Measurements from ENCODE around the gene PNPLA7. TPM values are rescaled to one million over a fixed set of nuclear protein-coding genes. Genes with fewer than 3 reads are reported as not detected.
A peak's percentile ranks its signal among the peaks of the same experiment; 100 is the strongest.

The PNPLA7 gene
- total RNA-seq, 2 donors from 2014 or later = 6.8 to 8.2 TPM

DNA sequence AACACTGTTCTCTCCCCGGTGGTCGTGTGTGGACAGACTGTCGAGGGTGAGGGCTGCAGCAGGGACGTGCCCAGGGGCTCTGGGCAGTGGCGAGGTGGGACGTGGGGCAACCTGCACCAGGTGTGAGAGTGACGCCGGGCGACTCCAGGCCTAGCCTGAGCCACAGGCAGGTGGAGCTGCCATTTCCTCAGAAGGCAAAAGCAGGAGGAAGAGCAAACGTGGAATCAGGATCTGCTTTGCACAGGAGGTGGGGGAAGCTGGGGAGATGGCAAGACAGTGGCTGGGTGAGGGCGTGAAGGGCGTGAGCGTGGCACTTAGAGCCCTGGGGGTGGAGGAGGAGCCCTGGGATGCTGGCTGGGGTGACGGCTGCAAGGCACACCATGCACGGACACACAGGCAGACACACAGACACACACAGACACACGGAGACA, 51.5 kb downstream of the PNPLA7 start:
- DNase-seq = no peak
- no peak for ATAC-seq (replicated peaks in 1 of 2)

DNA sequence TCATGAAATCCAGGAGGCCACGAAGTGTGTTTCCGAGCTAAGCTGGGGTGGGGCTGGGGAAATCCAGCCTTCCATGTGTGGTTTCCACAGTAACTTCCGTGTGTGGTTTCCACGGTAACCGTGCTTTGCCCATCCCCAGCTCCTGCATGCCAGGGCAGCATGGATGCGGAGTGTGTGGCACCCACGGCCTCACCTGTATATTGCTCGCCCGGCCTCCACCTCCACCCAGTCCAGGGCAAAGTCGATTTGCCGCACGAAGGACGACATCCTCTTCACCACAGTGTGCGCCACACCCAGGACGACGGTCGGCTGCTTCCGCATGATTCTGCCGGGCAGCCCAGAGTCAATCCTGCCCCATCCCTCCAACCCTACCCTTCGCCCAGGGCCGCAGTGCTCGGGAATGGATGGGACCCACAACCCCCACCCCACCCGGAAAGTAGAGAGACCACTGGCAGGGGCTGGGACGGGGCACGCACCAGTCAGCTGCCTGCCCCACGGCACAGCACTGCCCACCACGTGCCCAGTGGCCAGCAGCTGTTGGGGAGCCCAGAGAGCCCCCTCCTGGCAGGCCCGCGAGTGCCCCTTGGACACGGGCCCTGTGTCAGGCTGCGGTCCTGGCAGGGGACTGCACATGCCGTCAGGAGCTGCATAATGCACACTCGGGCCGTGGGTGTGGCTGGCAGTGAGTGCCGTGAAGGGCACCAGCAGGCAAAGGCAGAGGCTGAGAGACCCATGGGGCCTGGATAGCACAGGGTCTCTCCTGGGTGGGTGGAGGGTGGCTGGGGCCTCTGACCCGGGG, 52.1 kb downstream of the PNPLA7 start:
- H3K27ac Mint-ChIP-seq = no peak overlapping the region
- no peak for DNase-seq
- H3K4me1 Mint-ChIP-seq (ENCODE audit: low read depth) = peaks cover 8% of the 10 kb centered on the region
- H3K27me3 Mint-ChIP-seq (ENCODE audit: low read depth) = no peaks in the 10 kb centered on the region
- ATAC-seq (replicated peaks in 1 of 2) = no peak
- no peak overlapping the region for H3K4me3 Mint-ChIP-seq
- H3K36me3 Mint-ChIP-seq (ENCODE audit: insufficient read depth in 2 of 2) = peaks cover 1 to 8% of the 10 kb centered on the region in 2 donors
- no peaks in the 10 kb centered on the region for H3K9me3 Mint-ChIP-seq

More for the DNA sequence above, 51.5 kb downstream of the PNPLA7 start:
- Mint-ChIP-seq H3K9me3 (no peaks in the 10 kb centered on the region), H3K27me3 (ENCODE audit: low read depth) (no peaks in the 10 kb centered on the region), H3K4me1 (ENCODE audit: low read depth) (peaks cover 8% of the 10 kb centered on the region), H3K36me3 (ENCODE audit: insufficient read depth in 2 of 2) (peaks cover 1 to 8% of the 10 kb centered on the region in 2 donors), H3K4me3 (no peak overlapping the region), H3K27ac (no peak overlapping the region)

DNA sequence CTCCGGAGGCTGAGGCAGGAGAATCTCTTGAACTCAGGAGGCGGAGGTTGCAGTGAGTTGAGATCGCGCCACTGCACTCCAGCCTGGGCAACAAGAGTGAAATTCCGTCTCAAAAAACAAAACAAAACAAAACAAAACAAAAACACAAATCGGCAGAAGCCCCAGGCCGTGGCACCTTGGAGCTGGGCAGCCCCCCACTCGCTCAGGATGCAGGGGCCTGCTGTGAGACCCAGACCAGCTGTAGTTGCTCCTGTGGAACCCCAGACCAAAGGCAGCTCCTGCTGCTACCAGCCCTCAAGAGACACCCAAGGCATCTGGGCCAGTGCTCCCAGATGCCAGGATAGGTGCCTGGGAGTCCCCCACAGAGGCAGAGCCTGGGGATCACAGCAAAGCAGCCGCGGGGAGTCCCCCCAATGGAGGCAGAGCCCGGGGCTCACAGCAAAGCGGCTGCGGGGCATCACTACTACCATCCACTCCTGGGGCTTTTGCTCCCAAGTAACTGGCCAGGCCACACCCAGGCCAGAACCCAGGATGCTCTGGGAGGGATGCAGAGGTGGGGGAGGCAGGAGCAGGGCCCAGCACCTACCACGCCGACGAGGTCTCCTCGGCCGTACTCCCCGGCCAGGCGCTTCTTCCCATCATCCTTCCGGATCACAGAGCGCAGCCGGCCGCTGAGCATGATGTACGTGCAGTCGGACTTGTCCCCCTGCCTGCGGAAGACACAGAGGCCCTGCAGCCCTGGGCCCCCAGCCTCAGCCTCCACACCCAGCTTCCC, 53.4 kb downstream of the PNPLA7 start:
- Mint-ChIP-seq H3K27ac (no peak overlapping the region), H3K4me3 (no peak overlapping the region)

DNA sequence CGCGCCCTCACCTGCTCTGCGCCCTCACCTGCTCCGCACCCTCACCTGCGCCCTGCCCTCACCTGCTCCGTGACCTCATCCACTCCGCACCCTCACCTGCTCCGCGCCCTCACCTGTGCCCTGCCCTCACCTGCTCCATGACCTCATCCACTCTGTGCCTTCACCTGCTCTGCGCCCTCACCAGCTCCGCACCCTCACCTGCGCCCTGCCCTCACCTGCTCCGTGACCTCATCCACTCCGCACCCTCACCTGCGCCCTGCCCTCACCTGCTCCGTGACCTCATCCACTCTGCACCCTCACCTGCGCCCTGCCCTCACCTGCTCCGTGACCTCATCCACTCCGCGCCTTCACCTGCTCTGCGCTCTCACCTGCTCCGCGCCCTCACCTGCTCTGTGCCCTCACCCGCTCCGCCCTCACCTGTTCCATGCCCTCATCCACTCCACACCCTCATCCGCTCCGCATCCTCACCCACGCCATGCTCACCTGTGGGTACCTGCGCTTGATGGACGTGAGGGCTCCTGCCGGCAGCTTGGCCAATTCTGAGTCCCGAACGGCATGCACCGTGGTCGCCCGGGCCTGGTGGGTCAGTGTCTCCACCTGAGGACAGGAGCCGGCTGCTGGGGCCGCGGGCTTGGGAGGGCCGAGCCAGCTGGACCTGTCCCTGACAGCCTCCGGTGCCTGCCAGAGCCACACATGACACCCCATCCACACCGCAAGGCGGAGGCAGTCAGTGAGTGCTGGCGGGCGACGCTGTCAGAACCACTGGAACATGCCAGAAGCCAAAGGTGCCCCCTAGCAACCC, 55.5 kb downstream of the PNPLA7 start:
- no peaks in the 10 kb centered on the region for H3K9me3 Mint-ChIP-seq
- ATAC-seq (replicated peaks in 1 of 2) (no peak), DNase-seq (no peak)
- H3K36me3 Mint-ChIP-seq (ENCODE audit: insufficient read depth in 2 of 2) = no peaks in the 10 kb centered on the region
- H3K4me3 Mint-ChIP-seq = no peak overlapping the region
- H3K27ac Mint-ChIP-seq = no peak overlapping the region
- no peaks in the 10 kb centered on the region for H3K27me3 Mint-ChIP-seq (ENCODE audit: low read depth)
- no peaks in the 10 kb centered on the region for H3K4me1 Mint-ChIP-seq (ENCODE audit: low read depth)

More for the DNA sequence above, 53.4 kb downstream of the PNPLA7 start:
- ATAC-seq (replicated peaks in 1 of 2) (no peak), DNase-seq (no peak)
- Mint-ChIP-seq H3K36me3 (ENCODE audit: insufficient read depth in 2 of 2) (peaks cover 0 to 2% of the 10 kb centered on the region in 2 donors), H3K27me3 (ENCODE audit: low read depth) (no peaks in the 10 kb centered on the region), H3K9me3 (no peaks in the 10 kb centered on the region), H3K4me1 (ENCODE audit: low read depth) (no peaks in the 10 kb centered on the region)

DNA sequence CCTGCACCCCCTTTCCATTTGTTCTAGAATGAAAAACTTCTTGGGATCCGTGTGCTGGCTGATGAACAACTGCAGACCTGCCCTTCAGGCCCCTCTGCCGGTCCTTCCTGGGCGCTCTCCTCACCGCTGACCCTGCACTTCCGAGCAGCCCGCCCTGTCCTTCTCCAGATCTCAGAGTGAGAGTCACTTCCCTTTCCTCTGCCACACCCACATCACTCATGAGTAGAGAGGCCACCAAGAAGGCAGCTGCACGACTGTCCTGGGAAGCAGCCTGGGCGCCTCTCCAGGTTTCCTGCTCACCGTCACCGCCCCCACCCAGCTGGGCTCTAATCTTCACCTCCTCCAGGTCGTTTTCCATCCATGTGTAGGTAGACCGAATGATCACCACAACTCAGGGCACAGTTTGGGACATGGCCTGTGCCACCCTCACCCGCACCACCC, 56.1 kb downstream of the PNPLA7 start:
- H3K27ac Mint-ChIP-seq = no peak overlapping the region
- no peak for ATAC-seq (replicated peaks in 1 of 2)
- DNase-seq = no peak
- H3K27me3 Mint-ChIP-seq (ENCODE audit: low read depth) = no peaks in the 10 kb centered on the region
- H3K36me3 Mint-ChIP-seq (ENCODE audit: insufficient read depth in 2 of 2) = no peaks in the 10 kb centered on the region
- no peaks in the 10 kb centered on the region for H3K9me3 Mint-ChIP-seq
- H3K4me3 Mint-ChIP-seq = no peak overlapping the region
- no peaks in the 10 kb centered on the region for H3K4me1 Mint-ChIP-seq (ENCODE audit: low read depth)

DNA sequence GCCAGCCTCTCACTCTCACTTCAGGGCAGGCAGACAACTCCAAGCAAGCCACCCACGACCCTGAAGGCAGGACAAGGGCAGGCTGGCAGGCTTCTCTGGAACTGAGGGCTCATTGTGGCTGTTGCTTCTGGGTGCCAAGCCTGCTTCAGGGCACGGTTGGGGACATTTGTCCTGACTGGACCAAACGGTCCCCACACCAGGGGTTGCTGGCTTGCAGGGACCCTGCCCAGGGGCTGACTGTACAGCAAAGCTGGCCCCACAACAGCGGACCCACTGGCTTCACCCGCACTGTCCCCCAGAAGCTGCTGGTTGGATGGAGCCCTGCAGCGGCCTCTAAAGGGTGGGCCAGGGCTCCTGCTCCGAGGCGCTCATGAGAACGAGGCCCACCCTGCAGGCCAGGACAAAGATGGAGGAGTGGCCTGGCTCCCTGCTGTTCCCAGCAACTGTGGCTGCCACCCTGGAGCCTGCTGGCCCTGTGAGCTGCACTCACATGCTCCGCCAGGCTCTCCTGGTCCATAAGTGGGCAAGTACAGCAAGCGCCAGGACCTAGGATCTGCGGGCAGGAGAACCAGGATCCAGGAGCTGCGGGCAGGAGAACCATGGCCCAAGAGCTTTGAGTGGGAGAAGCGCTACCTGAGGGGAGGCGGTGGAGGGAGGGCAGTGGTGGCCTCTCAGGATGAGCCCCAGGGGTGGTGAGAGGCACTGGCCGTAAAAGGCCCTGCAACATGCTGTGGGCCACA, 56.7 kb downstream of the PNPLA7 start:
- H3K4me3 Mint-ChIP-seq = no peak overlapping the region
- H3K4me1 Mint-ChIP-seq (ENCODE audit: low read depth) = no peaks in the 10 kb centered on the region
- no peaks in the 10 kb centered on the region for H3K9me3 Mint-ChIP-seq
- DNase-seq = no peak
- no peaks in the 10 kb centered on the region for H3K27me3 Mint-ChIP-seq (ENCODE audit: low read depth)
- no peak overlapping the region for H3K27ac Mint-ChIP-seq
- ATAC-seq (replicated peaks in 1 of 2) = no peak
- H3K36me3 Mint-ChIP-seq (ENCODE audit: insufficient read depth in 2 of 2) = no peaks in the 10 kb centered on the region

DNA sequence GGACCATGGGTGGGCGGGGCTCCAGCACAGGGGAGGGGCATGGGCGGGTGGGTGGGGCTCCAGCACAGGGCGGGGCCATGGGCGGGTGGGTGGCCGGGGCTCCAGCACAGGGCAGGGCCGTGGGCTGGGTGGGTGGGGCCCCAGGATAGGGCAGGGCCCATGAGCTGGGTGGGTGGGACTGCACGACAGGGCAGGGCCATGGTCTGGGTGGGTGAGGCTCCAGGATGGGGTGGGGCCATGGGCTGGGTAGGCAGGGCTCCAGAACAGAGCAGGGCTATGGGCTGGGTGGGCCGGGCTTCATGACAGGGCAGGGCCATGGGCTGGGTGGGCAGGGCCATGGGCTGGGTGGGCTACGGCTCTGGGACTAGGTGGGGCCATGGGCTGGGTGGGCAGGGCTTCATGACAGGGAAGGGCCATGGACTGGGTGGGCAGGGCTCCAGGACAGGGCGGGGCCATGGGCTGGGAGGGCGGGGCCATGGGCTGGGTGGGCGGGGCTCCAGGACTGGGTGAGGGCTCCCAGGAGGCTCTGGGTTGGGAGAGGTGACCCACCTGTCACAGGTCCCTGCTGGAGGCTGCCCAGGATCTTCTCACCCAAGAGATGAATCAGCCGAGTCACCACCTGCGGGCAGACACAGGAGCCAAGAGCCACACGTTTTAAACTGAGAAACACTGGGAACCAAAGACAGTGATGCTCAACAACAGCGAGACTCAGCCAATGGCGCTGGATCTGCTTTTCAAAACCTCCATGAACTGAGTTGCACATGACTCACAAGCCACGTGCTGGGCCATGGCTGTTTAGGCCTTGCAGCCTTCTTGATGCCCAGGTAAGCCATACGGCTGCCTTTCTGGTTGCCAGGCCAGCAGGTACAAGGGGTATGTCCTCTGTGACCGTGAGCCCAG, 57.5 kb downstream of the PNPLA7 start:
- ATAC-seq (replicated peaks in 1 of 2) = peak; percentile 84 to 87
- DNase-seq = peak; percentile 12 to 31
- Mint-ChIP-seq H3K27ac (no peak overlapping the region), H3K9me3 (no peaks in the 10 kb centered on the region), H3K4me1 (ENCODE audit: low read depth) (no peaks in the 10 kb centered on the region), H3K36me3 (ENCODE audit: insufficient read depth in 2 of 2) (no peaks in the 10 kb centered on the region), H3K27me3 (ENCODE audit: low read depth) (no peaks in the 10 kb centered on the region), H3K4me3 (no peak overlapping the region)

DNA sequence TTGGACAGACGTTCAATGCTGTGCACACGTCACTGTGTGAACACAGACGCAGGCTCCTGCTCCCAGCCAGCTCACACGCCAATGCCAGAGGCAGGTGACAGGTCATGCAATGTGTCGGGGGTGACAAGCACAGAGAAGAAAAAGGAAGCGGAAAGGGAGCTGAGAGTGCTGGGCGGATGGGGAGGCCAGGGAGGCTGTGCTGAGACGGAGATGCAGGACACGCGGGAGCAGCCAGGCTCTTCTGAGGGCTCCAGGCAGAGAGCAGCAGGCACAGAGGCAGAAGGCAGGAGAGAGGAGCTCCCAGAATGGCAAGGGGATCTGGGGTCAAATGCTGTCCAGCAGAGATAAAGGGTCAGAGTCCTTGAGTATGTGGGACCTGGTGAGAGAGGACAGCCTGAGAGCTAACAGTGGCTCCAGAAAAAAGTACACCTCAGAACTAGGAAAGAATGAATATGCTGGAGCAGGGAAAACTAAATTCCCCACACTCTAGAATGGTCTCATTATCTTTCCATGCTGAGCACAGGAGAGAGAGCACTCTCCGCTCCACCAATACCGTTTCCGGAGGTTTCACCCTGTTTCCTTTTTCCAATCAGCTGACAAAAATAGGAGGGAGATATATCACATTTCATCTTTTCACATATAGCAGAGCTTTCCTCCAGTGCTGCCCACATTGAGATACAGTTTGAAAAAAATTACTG, 58.3 kb downstream of the PNPLA7 start:
- H3K4me3 Mint-ChIP-seq = no peak overlapping the region
- ATAC-seq (replicated peaks in 1 of 2) = no peak
- no peaks in the 10 kb centered on the region for H3K27me3 Mint-ChIP-seq (ENCODE audit: low read depth)
- no peaks in the 10 kb centered on the region for H3K36me3 Mint-ChIP-seq (ENCODE audit: insufficient read depth in 2 of 2)
- H3K27ac Mint-ChIP-seq = no peak overlapping the region
- DNase-seq = no peak
- no peaks in the 10 kb centered on the region for H3K9me3 Mint-ChIP-seq
- H3K4me1 Mint-ChIP-seq (ENCODE audit: low read depth) = no peaks in the 10 kb centered on the region

DNA sequence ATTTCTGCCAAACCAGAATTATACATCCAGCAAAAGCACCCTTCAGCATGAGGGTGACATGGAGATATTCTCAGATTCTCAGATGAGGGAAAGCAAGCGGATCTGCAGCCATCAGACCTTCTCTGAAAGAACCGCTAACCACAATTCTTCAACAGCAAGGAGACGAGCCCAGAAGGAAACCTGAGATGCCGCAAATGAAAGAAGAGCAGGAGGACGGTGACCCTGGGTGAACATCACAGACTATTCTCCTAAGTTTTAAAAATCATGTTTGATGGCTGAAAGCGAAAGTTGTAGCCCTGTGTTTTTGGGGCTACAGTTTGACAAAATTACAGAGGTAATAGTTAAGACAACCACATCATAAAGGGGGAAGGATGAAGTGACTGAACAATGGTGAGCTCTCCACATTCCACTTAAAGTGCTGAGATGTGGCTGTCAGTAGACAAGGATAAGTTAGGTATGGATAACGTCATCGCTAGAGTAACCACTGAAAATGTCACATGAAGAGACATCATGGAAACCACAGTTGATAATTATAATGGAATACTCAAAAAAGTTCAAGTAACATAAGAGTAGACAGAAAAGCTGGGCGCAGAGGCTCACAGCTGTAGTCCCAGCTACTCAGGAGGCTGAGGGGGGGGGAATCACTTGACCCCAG, 59.5 kb downstream of the PNPLA7 start:
- H3K4me3 Mint-ChIP-seq = peak overlapping the region in 1 of 2 donors; percentile 7
- H3K4me1 Mint-ChIP-seq (ENCODE audit: low read depth) = no peaks in the 10 kb centered on the region

DNA sequence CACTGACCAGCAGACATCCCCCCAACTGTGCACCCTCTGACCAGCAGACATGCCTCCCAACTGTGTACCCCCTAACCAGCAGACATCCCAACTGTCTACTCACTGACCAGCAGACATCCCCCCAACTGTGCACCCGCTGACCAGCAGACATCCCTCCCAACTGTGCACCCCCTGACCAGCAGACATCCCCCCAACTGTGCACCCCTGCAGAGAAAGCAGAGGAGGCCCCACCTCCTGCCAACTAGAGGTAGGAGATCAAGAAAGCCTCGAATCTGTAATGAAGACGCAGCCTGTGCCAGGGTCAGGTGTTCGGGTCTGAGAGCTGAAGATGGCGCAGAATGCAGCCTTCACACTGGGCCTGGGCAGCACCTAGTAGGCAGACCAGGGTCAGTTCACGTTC, 61.3 kb downstream of the PNPLA7 start:
- Mint-ChIP-seq H3K9me3 (no peaks in the 10 kb centered on the region), H3K36me3 (ENCODE audit: insufficient read depth in 2 of 2) (no peaks in the 10 kb centered on the region), H3K27ac (no peak overlapping the region), H3K4me3 (no peak overlapping the region), H3K27me3 (ENCODE audit: low read depth) (no peaks in the 10 kb centered on the region), H3K4me1 (ENCODE audit: low read depth) (no peaks in the 10 kb centered on the region)
- ATAC-seq (replicated peaks in 1 of 2) (no peak), DNase-seq (no peak)

More for the DNA sequence above, 59.5 kb downstream of the PNPLA7 start:
- Mint-ChIP-seq H3K9me3 (no peaks in the 10 kb centered on the region), H3K27ac (no peak overlapping the region), H3K27me3 (ENCODE audit: low read depth) (no peaks in the 10 kb centered on the region), H3K36me3 (ENCODE audit: insufficient read depth in 2 of 2) (no peaks in the 10 kb centered on the region)
- DNase-seq = no peak
- no peak for ATAC-seq (replicated peaks in 1 of 2)

DNA sequence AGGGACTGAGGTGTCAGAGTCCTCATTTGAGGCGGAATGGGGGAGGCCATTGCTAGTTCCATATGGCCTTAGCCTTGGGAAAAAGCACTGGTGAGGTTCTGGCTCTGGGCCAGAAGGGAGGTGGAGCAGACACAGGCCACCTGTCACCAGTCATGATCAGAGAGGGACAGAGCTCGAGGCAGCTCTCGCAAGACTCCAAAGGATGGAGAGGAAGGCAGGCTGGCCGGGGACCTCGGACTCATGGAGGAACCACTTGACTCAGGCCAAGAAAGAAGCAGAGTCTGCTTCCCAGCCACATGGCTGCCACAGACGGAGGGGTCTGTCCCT, 61.9 kb downstream of the PNPLA7 start:
- H3K27ac Mint-ChIP-seq = no peak overlapping the region
- H3K4me3 Mint-ChIP-seq = no peak overlapping the region
- DNase-seq (no peak), ATAC-seq (replicated peaks in 1 of 2) (no peak)
- H3K36me3 Mint-ChIP-seq (ENCODE audit: insufficient read depth in 2 of 2) = no peaks in the 10 kb centered on the region
- H3K4me1 Mint-ChIP-seq (ENCODE audit: low read depth) = no peaks in the 10 kb centered on the region
- H3K27me3 Mint-ChIP-seq (ENCODE audit: low read depth) = no peaks in the 10 kb centered on the region
- H3K9me3 Mint-ChIP-seq = no peaks in the 10 kb centered on the region
